HepG2 (cell line): ENCODE data around the gene HDAC4. TPM values are rescaled to one million over a fixed set of nuclear protein-coding genes. Genes with fewer than 3 reads are reported as not detected.

Experiments used
- ARID5B ChIP-seq: IDR thresholded peaks from 2 replicates; pipeline ENCODE4 v1.4.0; 2020; ENCODE audit warnings: mild to moderate bottlenecking, missing genetic modification reagents
- ARNT2 ChIP-seq: sonication (generic); formaldehyde crosslinking; IDR thresholded peaks from 2 replicates; pipeline ENCODE4 v1.8.0; 2022; ENCODE audit warnings: mild to moderate bottlenecking, low read depth, missing genetic modification reagents, moderate library complexity
- CREM ChIP-seq, 2 experiments: sonication (generic) in 1 of 2; formaldehyde crosslinking in 1 of 2; IDR thresholded peaks; 2 replicates each; pipeline versions ENCODE4 v1.4.0 to v1.6.1; 2016 to 2020; ENCODE audit warnings: antibody characterized with exemption in 1 of 2, mild to moderate bottlenecking in 1 of 2, missing genetic modification reagents in 1 of 2
- EP300 ChIP-seq, 3 experiments: sonication (generic) in 1 of 3; formaldehyde crosslinking in 1 of 3; IDR thresholded peaks; 2 replicates each; pipeline versions ENCODE4 v1.5.1 to v1.6.1; 2011 to 2020; ENCODE audit warnings: low read depth in 2 of 3, low read length in 2 of 3, borderline replicate concordance in 1 of 3, improper control_type of control experiment in 1 of 3, mild to moderate bottlenecking in 1 of 3, missing genetic modification reagents in 1 of 3, moderate library complexity in 1 of 3
- FOXP1 ChIP-seq, 2 experiments: fragments of 450-650 bp in 1 of 2; IDR thresholded peaks; 2 replicates each; pipeline ENCODE4 v1.6.1; 2017 to 2018; ENCODE audit warnings: antibody characterized with exemption in 1 of 2
- MIXL1 ChIP-seq: IDR thresholded peaks from 2 replicates; pipeline ENCODE4 v1.6.1; 2016
- PAX8 ChIP-seq: sonication (generic); formaldehyde crosslinking; IDR thresholded peaks from 2 replicates; pipeline ENCODE4 v1.8.0; 2022; ENCODE audit warnings: mild to moderate bottlenecking, missing genetic modification reagents, borderline replicate concordance
- RBM22 ChIP-seq: fragments of 200-400 bp; formaldehyde crosslinking; optimal IDR thresholded peaks from 2 replicates; pipeline ENCODE3; 2017; ENCODE audit warnings: mild to moderate bottlenecking, low read length, moderate library complexity
- RFX1 ChIP-seq: fragments of 450-650 bp; IDR thresholded peaks from 2 replicates; pipeline ENCODE4 v1.6.1; 2017
- SATB2 ChIP-seq: sonication (generic); formaldehyde crosslinking; IDR thresholded peaks from 2 replicates; pipeline ENCODE4 v1.5.0; 2020; ENCODE audit warnings: missing genetic modification reagents
- SP1 ChIP-seq, 2 experiments: fragments of 450-650 bp in 1 of 2; sonication (generic) in 1 of 2; formaldehyde crosslinking in 1 of 2; IDR thresholded peaks; 2 replicates each; pipeline versions ENCODE4 v1.4.0 to v1.6.1; 2016 to 2020; ENCODE audit warnings: missing genetic modification reagents in 1 of 2
- TERF1 ChIP-seq: sonication (generic); formaldehyde crosslinking; IDR thresholded peaks from 2 replicates; pipeline ENCODE4 v1.8.0; 2022; ENCODE audit warnings: mild to moderate bottlenecking, missing genetic modification reagents, moderate library complexity
- ZFP36 ChIP-seq: fragments of 150-350 bp; IDR thresholded peaks from 2 replicates; pipeline ENCODE4 v1.6.1; 2018; ENCODE audit warnings: borderline replicate concordance, low read length, low read depth; ENCODE audit not compliant: partially characterized antibody
- ZNF121 ChIP-seq: sonication (generic); formaldehyde crosslinking; IDR thresholded peaks from 2 replicates; pipeline ENCODE4 v1.5.0; 2020; ENCODE audit warnings: mild to moderate bottlenecking, missing genetic modification reagents
- ZNF547 ChIP-seq: sonication (generic); formaldehyde crosslinking; IDR thresholded peaks from 2 replicates; pipeline ENCODE4 v1.5.1; 2020; ENCODE audit warnings: mild to moderate bottlenecking, missing genetic modification reagents
- ZNF788 ChIP-seq: sonication (generic); formaldehyde crosslinking; IDR thresholded peaks from 2 replicates; pipeline ENCODE4 v1.5.0; 2020; ENCODE audit warnings: mild to moderate bottlenecking, missing genetic modification reagents, borderline replicate concordance
- polyA plus RNA-seq, 8 experiments: library from polyadenylated mRNA; depleted of rRNA in 3 of 8; stranded (reverse) in 7 of 8; unstranded in 1 of 8; fragments of >200 nt; fragmentation: Illumina TruSeq in 4 of 8; extraction: Trizol in 4 of 8; gene quantifications; 2 replicates each; pipeline versions ENCODE4 v1.2.1 to v1.2.3, GENCODE V29; 2011 to 2016; ENCODE audit warnings: low read depth in 4 of 8, missing spikeins in 1 of 8, mixed read lengths in 1 of 8; ENCODE audit not compliant: insufficient read depth in 1 of 8
- total RNA-seq, 5 experiments: library from RNA; depleted of rRNA; stranded (reverse); fragments of >200 nt; fragmentation: Illumina TruSeq; extraction: Trizol; gene quantifications; 2 replicates each; pipeline ENCODE4 v1.2.3, GENCODE V29; 2016; ENCODE audit warnings: low read depth in 1 of 5
- TF ChIP-seq, protein P1 (sequence below): sonication (generic); formaldehyde crosslinking; IDR thresholded peaks from 2 replicates; pipeline ENCODE4 v1.4.0; 2020; ENCODE audit warnings: mild to moderate bottlenecking, missing genetic modification reagents
- TF ChIP-seq, protein P2 (sequence below): sonication (generic); formaldehyde crosslinking; conservative IDR thresholded peaks from 2 replicates; pipeline ENCODE4 v1.8.0; 2022; ENCODE audit warnings: mild to moderate bottlenecking, moderate library complexity, missing genetic modification reagents

Gene HDAC4
- total and polyA plus RNA-seq, 2 of the 13 experiments (the other 11 are each of a cell fraction or from before 2014, with no cell fraction given) = 10.1 to 11.5 TPM

DNA sequence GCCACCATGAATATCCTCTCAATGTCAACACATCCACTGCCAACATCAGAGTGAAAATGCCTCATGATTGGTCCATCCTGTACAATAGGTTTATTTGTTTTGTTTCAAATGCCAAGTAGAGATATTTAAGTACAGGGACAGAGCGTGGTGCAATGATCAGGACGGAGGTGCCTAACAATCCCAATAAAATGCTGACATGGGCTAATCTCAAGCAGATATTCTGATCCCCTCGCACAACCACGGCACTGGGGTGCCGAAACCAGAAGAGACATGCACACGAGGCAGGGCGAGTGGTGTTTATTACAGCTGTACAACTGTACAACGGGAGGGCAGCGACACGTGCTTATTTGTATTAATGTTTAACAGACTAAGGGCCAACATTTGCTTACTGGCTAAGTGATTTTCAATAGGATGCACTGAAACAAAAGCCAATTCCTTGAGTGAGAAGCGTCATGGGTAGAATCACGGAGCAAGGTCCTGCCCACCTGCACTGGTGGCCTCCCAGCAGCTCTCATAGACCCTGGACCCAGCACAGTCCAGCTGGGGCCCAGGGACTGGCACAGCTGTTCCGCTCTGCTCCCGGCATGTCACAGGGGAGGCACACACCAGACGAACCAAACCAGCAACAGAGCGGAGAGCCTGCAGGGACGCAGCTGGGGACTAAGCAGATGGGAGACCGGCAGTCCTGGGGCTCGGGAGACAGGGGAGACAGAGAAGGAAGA, 101.4 kb downstream of the HDAC4 start (continued):
- TF ChIP-seq RBM22 (peak; percentile 34), SATB2 (no peak), RFX1 (no peak), ZNF547 (CRISPR knock-in tag) (no peak; the same call in 1 of the 2 replicates), TERF1 (no peak), EP300 (IDR thresholded peaks at IDR 0.05; ENCODE audit: low read depth in 2 of 2, low read length in 2 of 2) (no peak; a peak in 1 of 4 replicates), EP300 (CRISPR knock-in tag; IDR thresholded peaks at IDR 0.05; ENCODE audit: borderline replicate concordance) (peak; percentile 31; the same call in 1 of the 2 replicates), ZNF788 (CRISPR knock-in tag) (peak; percentile 62; the same call in 1 of the 2 replicates), SP1 (IDR thresholded peaks at IDR 0.05) (no peak), SP1 (CRISPR knock-in tag; IDR thresholded peaks at IDR 0.05) (no peak), ARNT2 (CRISPR knock-in tag) (peak; percentile 61; the same call in 1 of the 2 replicates), CREM (IDR thresholded peaks at IDR 0.05) (peak; percentile 50; the same call in 1 of the 2 replicates), CREM (CRISPR knock-in tag; IDR thresholded peaks at IDR 0.05) (no peak), ZNF121 (CRISPR knock-in tag) (peak; percentile 56; the same call in 1 of the 2 replicates), MIXL1 (CRISPR knock-in tag) (peak; percentile 37; the same call in 1 of the 2 replicates), FOXP1 (IDR thresholded peaks at IDR 0.05) (0 out of 2 replicates have a peak, but pooled peaks have one; percentile 5), FOXP1 (CRISPR knock-in tag; IDR thresholded peaks at IDR 0.05) (peak; percentile 70), PAX8 (CRISPR knock-in tag) (no peak), ARID5B (CRISPR knock-in tag) (peak; percentile 46; the same call in 1 of the 2 replicates), ZFP36 (no peak)
- TF ChIP-seq, protein P1, sequence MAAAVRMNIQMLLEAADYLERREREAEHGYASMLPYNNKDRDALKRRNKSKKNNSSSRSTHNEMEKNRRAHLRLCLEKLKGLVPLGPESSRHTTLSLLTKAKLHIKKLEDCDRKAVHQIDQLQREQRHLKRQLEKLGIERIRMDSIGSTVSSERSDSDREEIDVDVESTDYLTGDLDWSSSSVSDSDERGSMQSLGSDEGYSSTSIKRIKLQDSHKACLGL = peak; percentile 27; the same call in 1 of the 2 replicates
- TF ChIP-seq, protein P2, sequence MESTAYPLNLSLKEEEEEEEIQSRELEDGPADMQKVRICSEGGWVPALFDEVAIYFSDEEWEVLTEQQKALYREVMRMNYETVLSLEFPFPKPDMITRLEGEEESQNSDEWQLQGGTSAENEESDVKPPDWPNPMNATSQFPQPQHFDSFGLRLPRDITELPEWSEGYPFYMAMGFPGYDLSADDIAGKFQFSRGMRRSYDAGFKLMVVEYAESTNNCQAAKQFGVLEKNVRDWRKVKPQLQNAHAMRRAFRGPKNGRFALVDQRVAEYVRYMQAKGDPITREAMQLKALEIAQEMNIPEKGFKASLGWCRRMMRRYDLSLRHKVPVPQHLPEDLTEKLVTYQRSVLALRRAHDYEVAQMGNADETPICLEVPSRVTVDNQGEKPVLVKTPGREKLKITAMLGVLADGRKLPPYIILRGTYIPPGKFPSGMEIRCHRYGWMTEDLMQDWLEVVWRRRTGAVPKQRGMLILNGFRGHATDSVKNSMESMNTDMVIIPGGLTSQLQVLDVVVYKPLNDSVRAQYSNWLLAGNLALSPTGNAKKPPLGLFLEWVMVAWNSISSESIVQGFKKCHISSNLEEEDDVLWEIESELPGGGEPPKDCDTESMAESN (CRISPR knock-in tag) = 0 out of 2 replicates have a peak, but pooled peaks have one; percentile 29
